GM10266 (cell line): ENCODE data around the gene FUT3.

Source experiments
- DNase-seq: peaks from one replicate; pipeline ENCODE4 v3.0.0; 2012; ENCODE audit errors: extremely low spot score
- CTCF ChIP-seq: IDR thresholded peaks from 2 replicates; pipeline ENCODE4 v1.5.1; 2012; ENCODE audit warnings: mild to moderate bottlenecking, low read depth; ENCODE audit not compliant: control insufficient read depth, insufficient read depth; ENCODE audit errors: missing control alignments

The FUT3 gene

GRCh38 chr19:5823579-5824281 lies 27.5 kb downstream of the FUT3 start:
- no peak for DNase-seq
- TF ChIP-seq CTCF = peak; percentile 22

DNA sequence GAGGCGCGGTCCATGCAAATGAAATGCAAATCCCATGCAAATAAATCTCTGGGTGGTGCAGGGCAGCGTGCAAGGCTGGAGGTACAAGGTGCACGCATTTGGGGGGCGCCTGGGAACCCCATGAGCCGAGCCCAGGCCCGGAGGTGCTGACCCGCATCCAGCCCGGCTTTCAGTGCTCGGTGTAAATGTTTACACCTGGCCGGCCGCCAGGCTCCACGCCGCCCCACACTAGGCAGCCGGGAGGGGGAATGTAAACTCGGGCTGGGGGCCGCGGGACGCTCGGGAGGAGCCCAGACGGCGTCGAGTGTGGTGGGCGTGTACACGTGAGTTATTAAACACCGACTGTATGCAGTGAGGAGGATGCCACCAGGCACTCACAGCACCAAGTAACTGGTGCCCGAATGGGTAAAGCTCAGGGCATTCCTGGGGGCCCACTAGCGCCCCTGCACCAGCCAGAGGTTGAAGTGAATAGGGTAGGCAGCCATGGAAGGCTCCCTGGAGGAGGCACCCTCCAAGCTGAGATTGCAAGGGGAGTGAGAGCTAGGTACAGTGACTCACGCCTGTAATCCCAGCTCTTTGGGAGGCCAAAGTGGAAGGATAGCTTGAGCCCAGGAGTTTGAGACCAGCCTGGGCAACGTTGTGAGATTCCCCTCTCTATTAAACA lies 28.9 kb downstream of the FUT3 start:
- no peak for DNase-seq
- TF ChIP-seq CTCF = no peak

DNA sequence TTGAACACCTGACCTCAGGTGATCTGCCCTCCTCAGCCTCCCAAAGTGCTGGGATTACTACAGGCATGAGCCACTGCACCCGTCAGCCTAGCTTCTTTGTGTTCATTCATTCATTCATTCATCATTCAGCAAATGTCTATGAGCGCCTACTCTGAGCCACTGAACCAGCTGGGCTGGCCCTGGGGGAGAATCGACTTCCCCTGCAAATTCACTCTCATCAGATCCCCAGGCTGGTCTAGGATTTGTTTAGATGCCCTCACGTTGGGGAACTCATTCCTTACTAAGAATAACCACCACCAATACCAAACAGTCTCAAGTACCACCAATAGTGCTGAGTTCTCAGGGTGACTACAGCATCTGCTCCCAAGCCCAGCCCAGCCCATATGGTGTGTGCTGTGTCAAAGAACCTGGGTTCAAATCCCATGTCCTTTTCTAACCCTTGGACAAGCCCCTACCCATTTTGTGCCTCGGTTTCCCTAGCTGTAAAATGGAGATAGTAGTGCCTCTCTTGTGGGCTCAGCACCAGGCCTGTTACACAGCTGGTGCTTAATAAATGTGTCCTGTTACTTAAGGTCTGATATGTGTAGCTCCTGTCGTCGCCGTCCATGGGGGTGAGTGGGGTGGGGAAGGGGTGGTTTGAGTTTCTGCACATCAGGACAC lies 29.6 kb downstream of the FUT3 start:
- TF ChIP-seq CTCF = no peak
- no peak for DNase-seq

GRCh38 chr19:5820785-5821184 lies 30.5 kb downstream of the FUT3 start:
- DNase-seq = no peak
- TF ChIP-seq CTCF = no peak

- DNase-seq = no peak
- TF ChIP-seq CTCF = no peak
Observed at GRCh38 chr19:5818594-5818993, 32.7 kb downstream of the FUT3 start.

GRCh38 chr19:5817218-5817617 lies 34.0 kb downstream of the FUT3 start:
- TF ChIP-seq CTCF = no peak
- no peak for DNase-seq

DNA sequence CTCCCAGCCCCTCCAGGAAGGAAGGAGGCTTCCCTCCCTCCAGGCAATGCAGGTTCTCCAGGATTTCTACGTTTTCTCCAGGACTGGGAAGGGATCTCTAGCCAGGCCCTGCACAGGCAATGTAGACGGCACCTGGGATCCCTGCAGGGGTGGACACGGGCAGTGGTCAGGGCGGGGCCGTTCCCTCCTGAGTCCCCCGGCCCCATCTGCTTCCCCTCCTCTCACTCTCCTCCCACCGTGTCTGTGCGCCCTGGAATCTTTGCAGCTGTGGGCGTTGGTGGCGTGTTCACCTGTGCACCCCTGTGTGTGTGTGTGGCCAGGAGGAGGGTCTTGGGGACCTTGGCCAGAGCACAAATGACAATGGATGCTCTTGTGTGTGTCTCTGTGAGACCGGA lies 36.4 kb downstream of the FUT3 start:
- DNase-seq = no peak
- TF ChIP-seq CTCF = no peak
